Esophagus mucosa (tissue), 1 donor: ENCODE measurements around the gene ZAP70. TPM values are rescaled to one million over a fixed set of nuclear protein-coding genes. Genes with fewer than 3 reads are reported as not detected.
"Not testable (repeated sequence)": the region's sequence is repeated elsewhere in the genome, so short reads cannot be mapped to it uniquely, and the experiment has no call there.

Source experiments
- ATAC-seq: fragments of 200-7000 bp; cut with Tn5 transposase; one replicate; pipeline ENCODE4 v1.9.1; 2020
- total RNA-seq: library from RNA; stranded (reverse); gene quantifications from one replicate; pipeline ENCODE4 v1.2.4, GENCODE V29; 2023
- donor health status: DM: yes; HTN: yes; CAD: no.

The ZAP70 gene
- 0.76 TPM for total RNA-seq

GRCh38 chr2:97713296-97714083, at the start of gene ZAP70:
Gene ZAP70 (plus strand): TSS chr2:97713576. CDS start chr2:97724037, 10,461 bp downstream.
- no peak for ATAC-seq

- no peak for ATAC-seq
Measured at GRCh38 chr2:97663626-97663961, 49.8 kb upstream of the ZAP70 start.

GRCh38 chr2:97663962-97664635, 49.3 kb upstream of the ZAP70 start, which contains the start of gene ACTR1B:
Gene ACTR1B (minus strand): TSS chr2:97664044. CDS start chr2:97663890, 154 bp downstream.
- peak; percentile 97 for ATAC-seq

GRCh38 chr2:97664636-97664970, 48.8 kb upstream of the ZAP70 start:
- no peak for ATAC-seq

- ATAC-seq: peak; percentile 13
Measured at GRCh38 chr2:97669448-97669847, 43.9 kb upstream of the ZAP70 start, which contains the start of gene C2orf92. Gene C2orf92 (plus strand): TSS chr2:97669713. CDS start chr2:97669789, 76 bp downstream.

- ATAC-seq: no peak
Measured at GRCh38 chr2:97670471-97670870, 42.9 kb upstream of the ZAP70 start.

GRCh38 chr2:97671526-97671925, 41.9 kb upstream of the ZAP70 start:
- ATAC-seq: no peak

- ATAC-seq: not testable (repeated sequence)
Measured at GRCh38 chr2:97672606-97673140, 40.7 kb upstream of the ZAP70 start.

GRCh38 chr2:97673182-97673914, 40.0 kb upstream of the ZAP70 start:
- no peak for ATAC-seq

- no peak for ATAC-seq
Measured at GRCh38 chr2:97673915-97674283, 39.5 kb upstream of the ZAP70 start.

GRCh38 chr2:97675430-97676113, 37.8 kb upstream of the ZAP70 start:
- no peak for ATAC-seq

GRCh38 chr2:97676620-97677019, 36.8 kb upstream of the ZAP70 start:
- no peak for ATAC-seq

- no peak for ATAC-seq
Measured at GRCh38 chr2:97677480-97677879, 35.9 kb upstream of the ZAP70 start.

- no peak for ATAC-seq
Measured at GRCh38 chr2:97678298-97678697, 35.1 kb upstream of the ZAP70 start.

GRCh38 chr2:97687235-97687634, 26.1 kb upstream of the ZAP70 start:
- not testable (repeated sequence) for ATAC-seq

- no peak for ATAC-seq
Measured at GRCh38 chr2:97688062-97688827, 25.1 kb upstream of the ZAP70 start.

- no peak for ATAC-seq
Measured at GRCh38 chr2:97691166-97691565, 22.2 kb upstream of the ZAP70 start.

- no peak for ATAC-seq
Measured at GRCh38 chr2:97693476-97693875, 19.9 kb upstream of the ZAP70 start.

- no peak for ATAC-seq
Measured at GRCh38 chr2:97695744-97696143, 17.6 kb upstream of the ZAP70 start.

- peak; percentile 93 for ATAC-seq
Measured at GRCh38 chr2:97697252-97698235, 15.8 kb upstream of the ZAP70 start.
